HG02759 (cell line): ENCODE measurements around the gene FAM72A.
"Not testable (repeated sequence)": the region's sequence is repeated elsewhere in the genome, so short reads cannot be mapped to it uniquely, and the experiment has no call there.

Experiments
- ATAC-seq: cut with Tn5 transposase; IDR thresholded peaks from one replicate; pipeline ENCODE4 v1.9.1; 2021; ENCODE audit warnings: mild to moderate bottlenecking, moderate library complexity; ENCODE audit not compliant: unreplicated experiment

The FAM72A gene

DNA sequence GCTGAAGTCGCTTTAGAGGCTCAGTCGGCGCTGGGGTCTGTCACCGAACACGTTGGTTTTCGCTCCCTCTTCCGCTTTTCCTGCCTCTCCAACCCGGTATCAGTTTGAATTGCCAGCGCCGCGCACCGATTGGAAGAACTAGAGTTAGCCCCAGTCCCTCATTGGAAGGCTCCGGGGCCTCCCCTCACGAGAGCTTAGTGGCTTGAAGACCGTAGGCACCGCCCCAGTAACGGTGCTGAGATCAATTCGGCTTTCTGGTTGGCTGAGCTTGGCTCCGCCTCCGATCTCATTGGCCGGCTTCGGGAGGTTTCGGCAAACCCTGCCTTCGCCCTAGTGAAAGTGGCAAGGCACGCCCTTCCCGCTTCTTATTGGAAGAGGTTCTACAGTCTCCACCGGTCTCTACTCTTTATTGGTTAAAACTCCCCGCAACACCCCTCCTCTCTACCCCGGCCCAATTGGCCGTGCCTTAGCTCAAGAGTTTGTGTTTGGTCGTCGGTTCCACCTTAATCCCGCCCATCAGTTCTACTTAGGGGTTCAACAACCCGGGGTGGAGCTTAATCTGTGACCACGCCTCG lies at the start of gene FAM72A:
Gene FAM72A, minus strand, starts transcription at position 51 of the 575 bp plus-strand sequence. CDS start 814 bp downstream, outside the sequence.
- peak; percentile 88 for ATAC-seq

DNA sequence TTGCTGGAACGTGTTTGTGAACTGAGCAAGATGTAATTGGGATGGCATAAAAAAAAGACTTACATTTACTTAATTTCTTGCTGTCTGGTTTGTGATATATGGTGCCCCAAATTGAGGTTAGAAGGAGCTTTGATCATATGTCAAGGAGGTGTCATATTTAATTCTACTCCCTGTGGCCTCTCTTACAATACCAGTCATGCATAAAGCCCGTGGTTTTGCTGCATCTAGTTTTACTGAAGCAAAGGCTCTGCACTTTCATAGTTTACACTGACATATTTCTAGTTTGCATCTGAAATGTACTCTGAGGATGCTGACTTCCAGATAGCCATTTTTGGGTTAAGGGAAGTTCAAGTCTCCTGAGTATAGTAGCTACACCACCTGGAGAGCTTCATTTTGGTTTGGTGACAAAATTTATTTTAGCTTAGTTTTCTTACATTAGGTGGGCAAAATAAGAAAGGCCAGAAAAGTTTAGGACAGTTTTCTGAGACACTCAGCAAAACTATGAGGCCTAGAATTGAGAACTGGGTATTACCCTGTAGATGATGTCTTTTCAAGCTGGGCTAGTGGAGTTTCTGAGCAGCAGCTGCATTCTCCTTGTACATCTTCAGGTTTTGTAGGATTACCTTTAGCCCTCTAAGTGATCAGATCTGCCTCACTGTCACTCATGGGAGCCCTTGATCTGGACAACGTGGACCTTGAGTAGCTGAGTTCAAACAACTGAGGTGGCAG lies 48.5 kb upstream of the FAM72A start:
- ATAC-seq: not testable (repeated sequence)

DNA sequence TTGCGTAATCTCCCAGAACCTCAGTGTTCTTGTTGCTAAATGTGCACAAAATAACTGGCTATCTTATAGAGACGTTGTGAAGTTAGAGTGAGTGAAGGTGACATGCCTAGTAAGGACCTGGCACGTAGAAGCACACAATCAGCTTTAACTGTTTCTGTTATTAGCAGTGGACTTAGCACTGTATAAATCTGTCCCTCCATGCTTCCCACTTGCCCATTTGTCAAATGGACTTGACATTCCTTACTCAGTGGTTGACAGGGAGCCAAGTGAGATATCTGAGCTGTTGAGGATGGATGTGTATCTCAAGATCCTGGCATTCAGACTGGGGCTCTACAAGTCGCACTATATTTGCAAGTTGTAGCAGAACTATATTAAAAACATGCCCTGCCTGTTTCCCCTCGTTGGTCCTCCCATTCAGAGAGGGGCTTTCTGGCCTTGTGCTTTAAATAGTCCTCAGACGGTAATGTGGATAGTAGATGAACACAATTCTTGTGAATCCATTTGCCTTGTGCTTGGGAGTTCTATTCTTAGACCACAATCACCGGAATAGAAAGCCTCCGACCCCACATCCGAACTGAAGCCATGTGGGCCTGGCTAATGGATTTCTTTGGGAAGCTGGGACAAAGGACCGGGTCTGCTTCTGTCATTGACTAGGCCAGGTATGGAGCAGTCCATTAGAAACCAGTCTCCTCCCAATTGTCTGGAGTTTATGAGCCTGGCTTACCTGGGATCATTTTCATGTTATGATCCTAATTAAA lies 43.7 kb upstream of the FAM72A start:
- ATAC-seq: not testable (repeated sequence)

GRCh38 chr1:206245479-206245878 lies 42.8 kb upstream of the FAM72A start:
- ATAC-seq: not testable (repeated sequence)

- peak; percentile 99 for ATAC-seq
Observed at GRCh38 chr1:206243335-206243734, 40.7 kb upstream of the FAM72A start.

- ATAC-seq: not testable (repeated sequence)
Observed at GRCh38 chr1:206240288-206240687, 37.6 kb upstream of the FAM72A start.

GRCh38 chr1:206235190-206235589 lies 32.6 kb upstream of the FAM72A start:
- ATAC-seq: not testable (repeated sequence)

DNA sequence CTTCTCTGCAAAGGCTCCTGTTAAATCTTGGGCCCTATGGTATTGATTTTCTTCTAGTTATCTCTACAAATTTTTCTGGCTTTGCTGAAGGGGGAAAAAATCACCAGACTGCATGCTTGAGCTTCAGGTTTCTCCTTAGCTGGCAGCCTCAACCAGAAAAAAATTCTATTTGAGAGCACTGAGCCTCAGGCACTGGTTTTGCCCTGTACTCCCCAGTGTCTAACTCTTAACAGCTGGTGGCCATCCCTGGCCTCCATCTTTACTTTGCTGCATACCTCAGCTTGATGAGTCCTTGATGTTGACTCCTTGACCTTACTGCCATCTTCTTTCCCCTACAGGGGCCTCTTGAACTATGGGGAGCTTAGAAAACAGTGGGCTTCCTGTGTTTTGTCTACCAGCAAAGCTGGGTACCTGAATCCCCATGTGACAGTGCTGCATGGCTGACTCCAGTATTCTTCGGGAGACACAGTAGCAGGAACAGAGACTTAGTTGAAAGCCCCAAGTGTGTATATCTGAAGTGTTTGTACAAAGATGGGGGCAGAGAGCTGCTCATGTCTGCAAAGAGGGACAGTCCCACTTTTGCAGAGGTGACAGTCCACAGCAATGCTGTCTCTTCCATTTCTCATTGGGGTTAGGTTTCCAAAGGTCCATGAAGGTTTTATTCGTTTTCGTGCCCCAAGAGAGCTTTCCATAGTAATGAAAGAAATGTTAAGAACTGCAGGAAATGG lies 31.7 kb upstream of the FAM72A start:
- not testable (repeated sequence) for ATAC-seq

GRCh38 chr1:206232970-206233645 lies 30.5 kb upstream of the FAM72A start:
- peak; percentile 79 for ATAC-seq

- not testable (repeated sequence) for ATAC-seq
Observed at GRCh38 chr1:206231989-206232388, 29.4 kb upstream of the FAM72A start.

DNA sequence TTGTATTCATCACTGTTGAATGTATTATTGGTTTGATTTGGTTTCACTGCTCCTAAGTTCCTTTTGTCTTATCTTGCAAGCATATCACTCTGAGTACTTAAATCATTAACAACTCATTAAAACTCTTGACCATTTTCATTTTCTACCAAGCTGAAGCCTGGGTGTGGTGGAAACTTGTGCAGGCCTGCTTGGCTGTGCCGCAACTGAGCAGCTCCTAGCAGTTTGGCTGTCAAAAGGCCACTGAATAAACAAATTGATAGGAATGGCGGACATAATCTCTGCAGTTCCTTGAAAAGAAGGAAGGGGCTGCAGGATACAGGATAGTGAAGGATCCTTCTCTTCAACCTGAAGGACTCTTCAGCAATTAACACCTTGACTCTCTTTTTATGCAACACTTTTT lies 26.6 kb upstream of the FAM72A start:
- not testable (repeated sequence) for ATAC-seq

DNA sequence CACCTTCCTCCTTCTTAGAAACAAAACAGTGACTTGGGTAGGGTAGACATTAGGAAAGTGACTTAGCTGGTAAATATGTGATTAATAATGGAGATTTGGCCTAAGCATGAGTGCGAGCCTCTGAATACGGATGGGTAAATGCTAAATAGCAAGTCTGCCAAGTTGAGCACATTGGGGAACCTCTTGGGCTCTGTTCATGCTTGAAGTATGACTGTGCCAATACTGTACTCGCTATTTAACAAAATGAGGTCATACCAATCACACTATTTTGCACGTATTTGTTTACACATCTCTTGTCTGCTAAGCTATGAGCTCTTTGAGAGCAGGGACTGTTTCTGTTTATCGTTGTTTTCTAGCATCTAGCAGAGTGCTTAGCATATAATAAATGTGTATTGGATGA lies 24.2 kb upstream of the FAM72A start:
- ATAC-seq: not testable (repeated sequence)

DNA sequence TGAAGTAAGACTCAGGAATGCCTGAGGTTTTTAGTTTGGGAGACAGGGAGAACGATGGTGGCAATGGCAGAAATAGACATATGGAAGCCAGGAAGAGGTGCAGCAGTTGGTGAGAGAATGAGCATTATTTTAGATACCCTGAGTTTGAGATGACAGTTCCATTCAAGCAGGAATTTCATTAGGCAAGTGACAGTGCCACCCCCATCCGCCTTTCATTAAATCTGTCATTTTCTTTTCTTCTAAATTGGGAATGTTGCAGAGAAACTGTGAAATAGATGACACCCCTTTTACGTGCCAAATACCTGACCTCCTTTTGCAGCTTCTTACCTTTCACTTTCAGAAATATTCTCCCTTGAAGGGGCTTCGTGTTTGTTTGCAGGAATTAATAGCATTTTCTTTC lies 22.7 kb upstream of the FAM72A start:
- ATAC-seq: not testable (repeated sequence)

DNA sequence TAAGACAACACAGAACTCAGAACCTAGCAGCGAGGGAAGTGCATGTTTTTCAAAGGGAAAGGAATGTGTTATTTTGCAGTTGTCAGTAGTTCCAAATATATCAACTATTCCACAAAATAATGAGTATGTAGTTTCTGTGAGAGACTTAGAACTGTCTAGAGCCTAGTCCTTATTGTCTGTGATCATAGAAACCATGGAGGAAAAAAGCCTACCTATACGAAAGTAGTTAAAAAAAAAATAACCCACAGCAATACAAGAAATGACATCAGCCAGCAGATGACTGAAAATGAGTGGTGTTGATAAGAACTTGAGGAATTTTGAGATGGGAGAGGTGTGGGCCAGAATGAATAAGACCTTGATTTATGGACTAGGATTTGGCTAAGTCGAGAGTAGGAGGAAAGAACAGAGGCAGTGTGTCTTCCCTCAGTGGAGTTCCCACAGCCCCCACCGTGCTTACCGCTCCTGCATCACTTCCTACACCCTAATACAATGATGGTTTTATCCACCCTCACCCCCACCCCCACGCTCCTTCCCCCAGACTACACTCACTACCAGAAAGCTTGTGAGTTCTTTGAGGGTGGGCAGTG lies 21.6 kb upstream of the FAM72A start:
- ATAC-seq: not testable (repeated sequence)

DNA sequence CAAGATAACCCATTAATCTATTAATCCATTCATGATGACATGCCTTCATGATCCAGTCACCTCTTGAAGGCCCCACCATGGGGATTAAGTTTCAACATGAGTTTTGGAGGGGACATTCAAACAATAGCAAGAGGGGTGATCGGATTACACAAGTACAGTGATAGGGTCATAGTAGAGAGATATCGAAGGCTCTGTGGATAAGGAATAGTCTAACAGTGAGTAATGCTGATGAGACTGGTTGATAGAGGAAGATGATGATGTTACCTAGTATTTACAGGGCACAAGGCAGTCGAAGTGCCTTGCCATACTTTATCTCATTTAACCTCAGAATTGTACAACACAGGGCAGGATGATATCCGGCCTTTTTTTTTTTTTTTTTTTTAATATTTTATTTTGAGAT lies 18.9 kb upstream of the FAM72A start:
- not testable (repeated sequence) for ATAC-seq

GRCh38 chr1:206220332-206221000 lies 17.8 kb upstream of the FAM72A start:
- not testable (repeated sequence) for ATAC-seq

GRCh38 chr1:206219514-206220331 lies 17.1 kb upstream of the FAM72A start:
- not testable (repeated sequence) for ATAC-seq

GRCh38 chr1:206218765-206219164 lies 16.1 kb upstream of the FAM72A start:
- ATAC-seq: not testable (repeated sequence)

GRCh38 chr1:206218285-206218684 lies 15.6 kb upstream of the FAM72A start:
- not testable (repeated sequence) for ATAC-seq
